Measurements from ENCODE around the gene NT5DC1.
A peak's percentile ranks its signal among the peaks of the same experiment; 100 is the strongest.

Gene NT5DC1

GRCh38 chr6:116100419-116101301 is at the start of gene NT5DC1:
Gene NT5DC1 (plus strand): TSS chr6:116100853. CDS start chr6:116100931, 78 bp downstream.
- peak; percentile 70 to 74 for DNase-seq (ENCODE audit: low read depth in 1 of 2, low spot score in 1 of 2)

GRCh38 chr6:116051244-116051643 is 49.4 kb upstream of the NT5DC1 start:
- no peak for DNase-seq (ENCODE audit: low read depth in 1 of 2, low spot score in 1 of 2)

DNA sequence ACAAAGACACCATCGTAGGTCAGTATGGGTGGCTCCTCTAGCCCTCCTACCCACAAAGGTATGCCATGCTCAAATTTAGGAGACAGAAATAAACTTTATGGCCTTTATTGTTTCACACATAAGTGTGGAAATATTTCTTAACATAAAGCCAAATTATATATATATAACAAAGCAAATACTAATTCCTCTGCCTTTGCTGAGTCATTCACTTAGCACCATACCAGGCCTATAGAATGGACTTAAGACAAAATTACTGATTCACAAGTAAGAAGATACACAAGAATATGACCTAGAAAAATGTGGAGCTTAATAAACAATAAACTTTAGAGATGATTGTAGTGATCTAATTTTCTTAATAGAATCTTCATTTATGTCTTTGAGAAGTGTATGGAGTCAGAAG is 45.1 kb upstream of the NT5DC1 start:
- no peak for DNase-seq (ENCODE audit: low read depth in 1 of 2, low spot score in 1 of 2)

DNA sequence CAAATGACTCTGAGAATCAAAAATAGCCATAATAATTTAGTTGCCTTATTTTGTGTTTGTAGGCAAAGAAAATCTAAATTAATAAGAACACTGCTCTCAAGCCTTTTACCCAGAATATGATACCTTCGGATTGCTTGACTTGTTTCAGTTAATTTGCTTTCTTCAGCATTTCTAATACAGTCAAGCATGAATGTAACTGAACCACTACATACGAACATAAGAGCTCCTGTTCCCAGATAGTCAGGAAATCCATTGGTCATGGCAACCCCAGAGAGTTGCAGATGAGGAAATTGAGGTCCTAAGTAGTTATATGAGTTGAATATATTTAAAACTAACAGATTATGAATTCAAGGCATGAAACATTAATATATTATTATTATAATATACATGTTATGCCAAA is 42.9 kb upstream of the NT5DC1 start:
- DNase-seq (ENCODE audit: low read depth in 1 of 2, low spot score in 1 of 2): no peak

- DNase-seq (ENCODE audit: low read depth in 1 of 2, low spot score in 1 of 2): no peak
Observed at GRCh38 chr6:116059713-116060571, 40.7 kb upstream of the NT5DC1 start.

DNA sequence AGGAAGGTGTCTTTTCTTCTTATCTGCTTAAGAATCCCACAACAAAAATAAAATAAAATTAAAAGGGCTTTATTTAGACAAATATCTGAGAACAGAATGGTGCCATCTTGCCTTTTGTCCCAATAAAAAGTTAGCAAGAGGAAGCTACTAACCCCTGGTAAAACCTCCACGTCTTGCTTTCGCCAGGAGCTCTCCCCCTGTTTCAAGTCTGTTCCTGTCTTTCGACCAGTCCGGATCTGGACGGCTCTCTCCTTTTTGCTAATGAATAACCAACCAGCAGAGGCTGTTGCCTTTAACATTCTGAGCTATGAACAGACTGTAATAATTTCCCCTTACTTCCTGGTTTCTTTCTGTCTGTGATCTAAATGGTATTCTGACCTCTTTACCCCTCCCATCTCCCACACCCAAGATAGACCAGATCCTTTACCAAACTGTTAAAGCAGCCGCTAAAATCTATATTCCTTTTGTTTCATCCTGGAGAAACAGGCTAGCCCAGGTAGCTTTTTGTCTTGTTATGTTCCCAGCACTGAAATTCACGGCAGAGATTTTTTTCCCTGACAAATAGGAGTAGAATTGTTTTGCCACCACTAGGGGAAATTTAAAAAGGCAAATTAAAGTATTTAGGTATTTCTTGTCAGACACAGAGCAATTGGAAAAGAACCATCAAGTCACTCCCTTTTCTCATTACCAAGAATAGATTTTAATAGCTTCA is 39.9 kb upstream of the NT5DC1 start, which contains the start of gene FRK:
TSS of gene FRK (minus strand) at position 320 of the 712 bp plus-strand sequence. CDS start 580 bp downstream, outside the sequence.
- DNase-seq (ENCODE audit: low read depth in 1 of 2, low spot score in 1 of 2): no peak

DNA sequence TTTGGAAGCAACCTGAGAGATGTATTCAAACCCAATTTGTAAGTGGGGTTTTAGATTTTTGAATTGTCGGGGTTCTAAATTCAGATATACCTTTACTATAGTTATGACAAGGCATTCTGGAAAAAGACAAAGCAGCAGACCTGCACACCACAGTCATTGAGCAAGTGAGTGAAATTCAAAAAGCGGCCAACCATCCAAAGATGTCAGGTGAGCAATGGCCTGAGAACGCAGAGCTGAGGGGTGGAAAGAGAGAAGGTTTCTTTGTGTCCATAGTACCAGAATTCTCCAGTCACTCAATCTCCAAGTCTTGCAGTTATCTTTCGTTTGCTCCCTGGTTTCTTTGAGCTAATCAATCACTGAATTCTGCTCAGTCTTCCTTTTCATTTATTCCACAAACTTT is 38.2 kb upstream of the NT5DC1 start:
- DNase-seq (ENCODE audit: low read depth in 1 of 2, low spot score in 1 of 2): no peak

GRCh38 chr6:116064666-116065065 is 36.0 kb upstream of the NT5DC1 start:
- no peak for DNase-seq (ENCODE audit: low read depth in 1 of 2, low spot score in 1 of 2)

DNA sequence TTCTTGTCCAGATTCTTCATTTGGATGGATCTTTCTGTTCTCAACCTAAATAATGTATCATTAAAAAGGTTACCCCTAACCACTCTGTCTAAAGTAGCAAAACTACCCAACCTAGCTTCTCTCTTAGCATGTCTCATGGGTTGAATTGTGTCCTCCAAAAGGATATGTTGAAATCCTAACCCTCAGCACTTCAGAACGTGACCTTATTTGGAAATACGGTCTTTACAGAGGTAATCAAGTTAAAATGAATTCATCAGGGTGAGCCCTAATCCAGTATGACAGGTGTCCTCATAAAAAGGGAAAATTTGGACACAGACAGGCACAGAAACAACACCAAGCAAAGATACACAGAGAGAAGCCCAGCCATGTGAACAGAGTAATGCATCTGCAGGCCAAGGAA is 33.9 kb upstream of the NT5DC1 start:
- no peak for DNase-seq (ENCODE audit: low read depth in 1 of 2, low spot score in 1 of 2)

- no peak for DNase-seq (ENCODE audit: low read depth in 1 of 2, low spot score in 1 of 2)
Observed at GRCh38 chr6:116070101-116070500, 30.6 kb upstream of the NT5DC1 start.

GRCh38 chr6:116070616-116071389 is 29.9 kb upstream of the NT5DC1 start:
- DNase-seq (ENCODE audit: low read depth in 1 of 2, low spot score in 1 of 2): no peak

DNA sequence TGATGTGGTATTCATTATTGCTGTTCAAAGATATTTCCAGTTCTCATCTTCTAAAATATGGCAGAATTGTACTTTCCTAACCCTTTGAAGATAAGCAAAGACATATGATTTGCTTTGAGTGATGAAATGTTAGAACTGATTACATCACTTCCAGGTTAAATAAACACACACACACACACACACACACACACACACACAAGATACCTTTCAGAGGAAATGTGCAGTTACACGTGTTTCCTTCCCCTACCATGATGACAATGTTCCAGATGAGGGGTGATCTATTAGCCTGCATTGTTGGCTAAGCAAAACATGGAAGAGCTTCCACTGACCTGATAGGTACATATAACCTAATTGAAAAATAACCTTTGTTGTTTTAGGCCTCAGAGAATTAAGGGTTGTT is 28.3 kb upstream of the NT5DC1 start:
- DNase-seq (ENCODE audit: low read depth in 1 of 2, low spot score in 1 of 2): no peak

GRCh38 chr6:116073765-116074440 is 26.8 kb upstream of the NT5DC1 start:
- no peak for DNase-seq (ENCODE audit: low read depth in 1 of 2, low spot score in 1 of 2)

- DNase-seq (ENCODE audit: low read depth in 1 of 2, low spot score in 1 of 2): no peak
Observed at GRCh38 chr6:116074732-116075390, 25.8 kb upstream of the NT5DC1 start.

DNA sequence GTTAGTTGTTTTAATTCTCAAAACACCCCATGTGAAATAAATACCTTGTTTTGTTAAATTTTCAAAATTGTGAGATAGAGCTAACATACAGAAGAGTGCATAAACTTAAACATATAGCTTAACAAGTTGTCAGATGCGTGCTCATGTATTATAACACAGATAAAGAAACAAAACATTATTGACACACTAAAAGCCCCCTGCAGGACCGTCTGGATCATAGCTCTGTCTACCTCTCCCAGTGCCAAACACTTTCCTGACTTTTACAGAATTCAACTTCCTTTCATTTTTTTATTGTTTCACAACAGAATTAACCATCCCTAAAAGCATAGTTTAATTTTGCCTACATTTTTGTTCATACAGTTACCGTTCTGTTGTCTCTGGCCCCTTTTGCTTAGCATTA is 22.1 kb upstream of the NT5DC1 start:
- DNase-seq (ENCODE audit: low read depth in 1 of 2, low spot score in 1 of 2): no peak

GRCh38 chr6:116078945-116079344 is 21.7 kb upstream of the NT5DC1 start:
- DNase-seq (ENCODE audit: low read depth in 1 of 2, low spot score in 1 of 2): no peak

DNA sequence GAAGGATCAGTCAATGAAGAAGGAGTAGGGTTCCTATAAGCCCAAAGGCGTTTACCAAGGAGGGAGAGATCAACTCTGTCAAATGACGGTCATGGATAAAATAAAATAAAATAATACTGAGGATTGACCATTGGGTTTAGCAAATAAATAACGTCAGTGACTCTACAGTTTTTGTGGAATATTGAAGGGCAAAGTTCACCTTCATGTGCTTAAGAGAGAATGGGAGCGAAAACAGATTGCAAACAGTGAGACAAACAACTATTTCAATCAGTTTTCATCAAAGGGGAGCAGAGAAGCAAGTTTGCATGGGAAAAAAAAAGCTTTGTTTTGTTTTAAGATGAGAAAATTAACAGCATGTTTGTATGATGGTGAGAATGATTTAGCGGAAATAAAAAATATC is 17.6 kb upstream of the NT5DC1 start:
- no peak for DNase-seq (ENCODE audit: low read depth in 1 of 2, low spot score in 1 of 2)

- DNase-seq (ENCODE audit: low read depth in 1 of 2, low spot score in 1 of 2): no peak
Observed at GRCh38 chr6:116084284-116084683, 16.4 kb upstream of the NT5DC1 start.

DNA sequence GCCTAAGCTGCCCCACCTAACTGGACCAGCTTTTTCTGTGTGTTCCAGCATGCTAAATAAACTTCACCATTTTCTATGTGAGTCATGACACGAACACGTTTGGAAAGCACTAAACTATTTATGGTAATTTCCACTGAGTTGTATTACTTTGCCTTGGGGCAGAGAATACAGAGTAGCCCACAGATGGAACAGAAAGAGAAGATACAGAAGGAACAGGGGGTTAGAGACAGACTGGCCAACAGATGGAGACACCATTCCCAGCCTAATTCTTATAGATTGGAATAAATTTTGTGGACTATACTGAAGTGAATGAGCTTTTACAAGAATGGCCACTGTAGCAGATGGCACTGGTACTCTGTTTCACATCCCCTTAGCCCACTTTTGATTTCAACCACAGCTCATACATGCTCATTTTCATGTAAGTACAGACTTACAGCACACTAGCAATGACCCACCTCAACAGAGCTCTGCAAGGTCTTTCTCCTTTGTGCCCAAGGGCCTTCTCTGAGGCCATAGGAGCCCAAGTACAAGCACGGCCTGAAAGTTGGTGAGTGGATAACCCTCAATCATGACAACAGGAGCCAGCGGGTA is 13.1 kb upstream of the NT5DC1 start:
- no peak for DNase-seq (ENCODE audit: low read depth in 1 of 2, low spot score in 1 of 2)
